ENCODE results near the gene SDK1.

SDK1 gene

GRCh38 chr7:4066206-4066605, 765.2 kb downstream of the SDK1 start:
- no peaks in the 10 kb centered on the region for H3K27me3 ChIP-seq (ENCODE audit: control insufficient read depth, insufficient read depth, low read length)
- H3K4me1 ChIP-seq (ENCODE audit: control insufficient read depth, insufficient read depth, low read length) = no peaks in the 10 kb centered on the region
- no peak overlapping the region for H3K4me3 ChIP-seq (ENCODE audit: low read length)
- no peaks in the 10 kb centered on the region for H3K9me3 ChIP-seq (ENCODE audit: control insufficient read depth, low read length)
- no peaks in the 10 kb centered on the region for H3K36me3 ChIP-seq (ENCODE audit: control insufficient read depth, insufficient read depth, low read length)
- H3K9ac ChIP-seq (ENCODE audit: low read length) = no peak overlapping the region

GRCh38 chr7:4066626-4067475, 765.8 kb downstream of the SDK1 start:
- Histone ChIP-seq H3K4me1 (ENCODE audit: control insufficient read depth, insufficient read depth, low read length) (no peaks in the 10 kb centered on the region), H3K27me3 (ENCODE audit: control insufficient read depth, insufficient read depth, low read length) (no peaks in the 10 kb centered on the region), H3K4me3 (ENCODE audit: low read length) (no peak overlapping the region), H3K9ac (ENCODE audit: low read length) (no peak overlapping the region), H3K36me3 (ENCODE audit: control insufficient read depth, insufficient read depth, low read length) (no peaks in the 10 kb centered on the region), H3K9me3 (ENCODE audit: control insufficient read depth, low read length) (no peaks in the 10 kb centered on the region)

GRCh38 chr7:4067476-4067760, 766.4 kb downstream of the SDK1 start:
- no peak overlapping the region for H3K9ac ChIP-seq (ENCODE audit: low read length)
- no peaks in the 10 kb centered on the region for H3K4me1 ChIP-seq (ENCODE audit: control insufficient read depth, insufficient read depth, low read length)
- no peaks in the 10 kb centered on the region for H3K27me3 ChIP-seq (ENCODE audit: control insufficient read depth, insufficient read depth, low read length)
- H3K4me3 ChIP-seq (ENCODE audit: low read length) = no peak overlapping the region
- H3K9me3 ChIP-seq (ENCODE audit: control insufficient read depth, low read length) = no peaks in the 10 kb centered on the region
- no peaks in the 10 kb centered on the region for H3K36me3 ChIP-seq (ENCODE audit: control insufficient read depth, insufficient read depth, low read length)

DNA sequence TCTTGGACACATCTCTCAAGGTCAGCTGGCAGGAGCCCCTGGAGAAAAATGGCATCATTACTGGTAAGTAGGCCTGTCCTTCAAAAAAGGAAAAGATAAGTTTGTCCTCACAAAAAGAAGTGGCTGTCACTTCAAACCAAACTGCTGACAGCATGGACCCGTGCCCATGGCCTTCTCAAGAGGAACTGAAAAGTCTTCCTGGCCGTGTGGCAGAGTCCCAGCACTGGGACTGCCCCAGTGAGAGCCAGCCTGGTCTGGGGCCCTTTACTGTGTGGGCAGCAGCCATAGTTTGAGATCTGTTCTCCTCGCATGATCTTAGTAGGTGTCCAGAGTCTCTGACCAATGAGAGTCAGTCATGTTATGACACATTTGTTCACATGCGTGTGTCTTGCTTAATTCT, 766.8 kb downstream of the SDK1 start:
- no peaks in the 10 kb centered on the region for H3K4me1 ChIP-seq (ENCODE audit: control insufficient read depth, insufficient read depth, low read length)
- no peaks in the 10 kb centered on the region for H3K36me3 ChIP-seq (ENCODE audit: control insufficient read depth, insufficient read depth, low read length)
- no peak overlapping the region for H3K4me3 ChIP-seq (ENCODE audit: low read length)
- no peaks in the 10 kb centered on the region for H3K27me3 ChIP-seq (ENCODE audit: control insufficient read depth, insufficient read depth, low read length)
- H3K9ac ChIP-seq (ENCODE audit: low read length) = no peak overlapping the region
- H3K9me3 ChIP-seq (ENCODE audit: control insufficient read depth, low read length) = no peaks in the 10 kb centered on the region

GRCh38 chr7:4068286-4068685, 767.2 kb downstream of the SDK1 start:
- Histone ChIP-seq H3K27me3 (ENCODE audit: control insufficient read depth, insufficient read depth, low read length) (no peaks in the 10 kb centered on the region), H3K9me3 (ENCODE audit: control insufficient read depth, low read length) (no peaks in the 10 kb centered on the region), H3K4me3 (ENCODE audit: low read length) (no peak overlapping the region), H3K36me3 (ENCODE audit: control insufficient read depth, insufficient read depth, low read length) (no peaks in the 10 kb centered on the region), H3K4me1 (ENCODE audit: control insufficient read depth, insufficient read depth, low read length) (no peaks in the 10 kb centered on the region), H3K9ac (ENCODE audit: low read length) (no peak overlapping the region)

DNA sequence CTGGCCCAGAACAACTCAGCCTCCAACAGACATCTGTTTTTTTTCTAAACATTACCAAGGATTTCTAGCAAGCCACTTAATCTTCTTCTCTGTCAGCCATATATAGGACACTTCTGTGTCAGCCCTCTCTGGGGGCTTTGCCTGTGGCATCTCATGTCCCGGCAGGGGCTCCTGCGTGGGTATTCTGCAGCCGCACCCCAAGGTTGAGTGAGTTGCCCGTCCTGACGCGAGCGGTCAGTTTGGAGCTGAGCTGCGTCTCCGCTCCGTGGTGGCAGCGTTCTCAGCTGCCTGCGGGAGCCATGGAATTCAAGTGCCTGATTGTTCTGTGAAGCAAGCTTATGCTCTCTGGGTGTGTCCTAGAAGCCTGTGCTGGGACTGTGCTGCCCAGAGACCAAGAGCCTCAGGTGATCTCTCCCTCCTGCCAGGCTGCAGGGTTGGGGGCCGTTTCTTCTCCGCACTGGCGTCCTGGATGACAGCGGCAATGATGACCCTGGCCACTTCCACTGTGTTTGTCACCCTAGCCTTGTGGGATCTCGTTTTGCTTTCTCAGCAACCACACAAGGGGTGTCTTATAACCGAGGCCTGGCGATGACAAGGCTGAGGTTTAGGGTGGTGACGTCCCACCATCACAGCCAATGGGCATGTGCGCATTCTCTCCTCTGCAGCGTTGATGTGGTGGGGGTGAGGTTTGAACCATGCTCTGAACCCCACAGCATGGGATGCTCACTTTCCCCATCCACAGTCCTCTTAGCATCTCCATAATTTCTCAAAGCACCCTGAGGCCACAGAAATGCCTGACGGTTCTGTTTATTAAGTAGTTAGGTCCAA, 768.4 kb downstream of the SDK1 start:
- Histone ChIP-seq H3K27me3 (ENCODE audit: control insufficient read depth, insufficient read depth, low read length) (no peaks in the 10 kb centered on the region), H3K9me3 (ENCODE audit: control insufficient read depth, low read length) (no peaks in the 10 kb centered on the region), H3K4me1 (ENCODE audit: control insufficient read depth, insufficient read depth, low read length) (no peaks in the 10 kb centered on the region), H3K4me3 (ENCODE audit: low read length) (no peak overlapping the region), H3K9ac (ENCODE audit: low read length) (no peak overlapping the region), H3K36me3 (ENCODE audit: control insufficient read depth, insufficient read depth, low read length) (no peaks in the 10 kb centered on the region)

DNA sequence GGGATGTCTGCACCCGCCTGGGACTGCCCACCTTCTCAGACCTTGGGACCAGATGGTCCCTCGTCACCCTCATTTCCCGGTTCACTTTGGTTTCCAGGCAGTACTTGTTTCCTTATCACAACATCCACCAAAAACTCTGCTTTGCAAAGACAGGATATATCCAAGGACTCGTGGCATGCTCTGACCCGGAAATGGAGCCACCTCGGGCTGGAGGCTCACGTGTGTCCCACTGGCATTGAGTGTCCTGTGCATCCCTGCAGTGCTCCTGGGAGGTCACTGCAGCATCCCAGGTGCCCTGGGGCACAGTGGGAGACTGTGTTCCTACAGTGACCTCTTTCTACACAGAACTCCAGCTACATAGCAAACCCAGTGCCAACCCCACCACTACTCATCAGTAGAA, 769.2 kb downstream of the SDK1 start:
- Histone ChIP-seq H3K27me3 (ENCODE audit: control insufficient read depth, insufficient read depth, low read length) (no peaks in the 10 kb centered on the region), H3K9ac (ENCODE audit: low read length) (no peak overlapping the region), H3K4me3 (ENCODE audit: low read length) (no peak overlapping the region)

DNA sequence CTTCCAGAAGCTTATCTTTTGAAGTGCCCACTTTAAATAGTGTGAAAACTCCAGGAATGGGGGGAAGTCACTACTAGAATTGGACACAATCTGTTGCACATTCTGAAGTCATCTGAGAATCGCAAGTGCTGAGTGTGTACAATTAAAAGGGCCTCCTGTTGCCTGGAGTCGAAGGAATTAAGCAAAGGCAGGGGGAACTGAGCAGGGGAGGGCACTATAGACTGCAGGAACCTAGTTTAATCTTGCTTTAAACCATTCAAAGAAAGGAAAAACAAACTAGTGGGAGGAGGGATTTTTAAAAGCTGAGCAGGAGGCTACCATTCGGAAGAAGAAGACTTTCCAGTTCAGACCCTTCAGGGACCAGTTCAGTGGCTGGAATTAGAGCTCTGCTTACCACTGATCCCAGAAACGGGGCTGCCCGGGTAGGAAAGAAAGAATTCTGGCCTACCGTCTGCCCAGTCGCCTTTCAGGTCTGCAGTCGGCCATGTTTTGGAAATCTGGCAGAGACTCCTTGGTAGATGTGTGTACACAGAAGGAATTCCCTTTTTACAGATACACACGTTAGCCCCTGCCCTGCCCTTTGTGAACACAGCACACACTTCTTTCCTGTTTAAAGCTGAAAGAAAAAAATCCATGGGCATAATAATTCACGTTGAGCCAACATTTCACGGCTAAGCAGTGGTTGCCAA, 770.5 kb downstream of the SDK1 start:
- Histone ChIP-seq H3K36me3 (ENCODE audit: control insufficient read depth, insufficient read depth, low read length) (no peaks in the 10 kb centered on the region), H3K27me3 (ENCODE audit: control insufficient read depth, insufficient read depth, low read length) (no peaks in the 10 kb centered on the region), H3K4me1 (ENCODE audit: control insufficient read depth, insufficient read depth, low read length) (no peaks in the 10 kb centered on the region), H3K9ac (ENCODE audit: low read length) (no peak overlapping the region), H3K4me3 (ENCODE audit: low read length) (no peak overlapping the region), H3K9me3 (ENCODE audit: control insufficient read depth, low read length) (no peaks in the 10 kb centered on the region)

More for the DNA sequence above, 769.2 kb downstream of the SDK1 start:
- Histone ChIP-seq H3K9me3 (ENCODE audit: control insufficient read depth, low read length) (no peaks in the 10 kb centered on the region), H3K36me3 (ENCODE audit: control insufficient read depth, insufficient read depth, low read length) (no peaks in the 10 kb centered on the region), H3K4me1 (ENCODE audit: control insufficient read depth, insufficient read depth, low read length) (no peaks in the 10 kb centered on the region)

GRCh38 chr7:4072161-4072925, 771.3 kb downstream of the SDK1 start:
- H3K9ac ChIP-seq (ENCODE audit: low read length) = no peak overlapping the region
- H3K4me1 ChIP-seq (ENCODE audit: control insufficient read depth, insufficient read depth, low read length) = no peaks in the 10 kb centered on the region

GRCh38 chr7:4073052-4073451, 772.0 kb downstream of the SDK1 start:
- H3K9me3 ChIP-seq (ENCODE audit: control insufficient read depth, low read length) = no peaks in the 10 kb centered on the region
- H3K4me1 ChIP-seq (ENCODE audit: control insufficient read depth, insufficient read depth, low read length) = no peaks in the 10 kb centered on the region
- no peak overlapping the region for H3K4me3 ChIP-seq (ENCODE audit: low read length)
- no peaks in the 10 kb centered on the region for H3K27me3 ChIP-seq (ENCODE audit: control insufficient read depth, insufficient read depth, low read length)
- no peaks in the 10 kb centered on the region for H3K36me3 ChIP-seq (ENCODE audit: control insufficient read depth, insufficient read depth, low read length)
- H3K9ac ChIP-seq (ENCODE audit: low read length) = no peak overlapping the region

More at GRCh38 chr7:4072161-4072925, 771.3 kb downstream of the SDK1 start:
- H3K27me3 ChIP-seq (ENCODE audit: control insufficient read depth, insufficient read depth, low read length) = no peaks in the 10 kb centered on the region
- H3K4me3 ChIP-seq (ENCODE audit: low read length) = no peak overlapping the region
- no peaks in the 10 kb centered on the region for H3K9me3 ChIP-seq (ENCODE audit: control insufficient read depth, low read length)
- no peaks in the 10 kb centered on the region for H3K36me3 ChIP-seq (ENCODE audit: control insufficient read depth, insufficient read depth, low read length)

- Histone ChIP-seq H3K9me3 (ENCODE audit: control insufficient read depth, low read length) (no peaks in the 10 kb centered on the region), H3K4me1 (ENCODE audit: control insufficient read depth, insufficient read depth, low read length) (no peaks in the 10 kb centered on the region), H3K36me3 (ENCODE audit: control insufficient read depth, insufficient read depth, low read length) (no peaks in the 10 kb centered on the region), H3K9ac (ENCODE audit: low read length) (no peak overlapping the region), H3K27me3 (ENCODE audit: control insufficient read depth, insufficient read depth, low read length) (no peaks in the 10 kb centered on the region), H3K4me3 (ENCODE audit: low read length) (no peak overlapping the region)
Observed at GRCh38 chr7:4073750-4074149, 772.7 kb downstream of the SDK1 start.

All from mucosa of stomach (tissue), 1 donor.